GM23338 (cell line): ENCODE data around the gene FBLN2. TPM values are rescaled to one million over a fixed set of nuclear protein-coding genes. Genes with fewer than 3 reads are reported as not detected.

Experiments used
- ATAC-seq: fragments of 200-7000 bp; cut with Tn5 transposase; 3 replicates; pipeline ENCODE4 v1.9.1; 2020
- DNase-seq: peaks from one replicate; pipeline ENCODE4 v3.0.0-alpha.2; 2015; ENCODE audit warnings: low spot score
- H2AFZ ChIP-seq: fragments of 200-600 bp; sonication (generic); 2 replicates; pipeline ENCODE4 v1.8.0; 2016; ENCODE audit warnings: antibody characterized with exemption, mild to moderate bottlenecking, moderate library complexity
- H3F3A ChIP-seq: fragments of 200-600 bp; sonication (generic); replicated peaks from 2 replicates; pipeline ENCODE4 v1.8.0; 2017; ENCODE audit warnings: antibody characterized with exemption, mixed run types, low read depth
- H3K27ac ChIP-seq: fragments of 200-600 bp; sonication (generic); 2 replicates; pipeline ENCODE4 v1.6.1; 2016; ENCODE audit warnings: low read depth
- H3K27me3 ChIP-seq: fragments of 200-600 bp; sonication (generic); 2 replicates; pipeline ENCODE4 v1.8.0; 2016; ENCODE audit warnings: mild to moderate bottlenecking, mixed run types, moderate library complexity; ENCODE audit not compliant: insufficient read depth
- H3K36me3 ChIP-seq: fragments of 200-600 bp; sonication (generic); 2 replicates; pipeline ENCODE4 v1.8.0; 2016; ENCODE audit warnings: mild to moderate bottlenecking; ENCODE audit not compliant: insufficient read depth
- H3K4me1 ChIP-seq: fragments of 200-600 bp; sonication (generic); 2 replicates; pipeline ENCODE4 v1.8.0; 2016; ENCODE audit warnings: mild to moderate bottlenecking, moderate library complexity; ENCODE audit not compliant: insufficient read depth
- H3K4me2 ChIP-seq: fragments of 200-600 bp; sonication (generic); 2 replicates; pipeline ENCODE4 v1.7.1; 2017; ENCODE audit warnings: mixed run types
- H3K4me3 ChIP-seq: fragments of 200-600 bp; sonication (generic); 2 replicates; pipeline ENCODE4 v1.6.1; 2016; ENCODE audit warnings: mixed run types
- H3K79me2 ChIP-seq: fragments of 200-600 bp; sonication (generic); replicated peaks from 2 replicates; pipeline ENCODE4 v1.8.0; 2017; ENCODE audit warnings: mild to moderate bottlenecking; ENCODE audit not compliant: insufficient read depth
- H3K9me2 ChIP-seq: fragments of 200-600 bp; sonication (generic); 2 replicates; pipeline ENCODE4 v1.8.0; 2017; ENCODE audit not compliant: insufficient read depth
- H4K20me1 ChIP-seq: fragments of 200-600 bp; sonication (generic); replicated peaks from 2 replicates; pipeline ENCODE4 v1.8.0; 2017; ENCODE audit warnings: mild to moderate bottlenecking; ENCODE audit not compliant: insufficient read depth
- H3K27ac Mint-ChIP-seq: 2 replicates; pipeline ENCODE4 v1.8.0; 2020; ENCODE audit warnings: inconsistent platforms, mild to moderate bottlenecking, moderate library complexity, mixed read lengths
- H3K27me3 Mint-ChIP-seq: 3 replicates; pipeline ENCODE4 v1.8.0; 2022; ENCODE audit warnings: low read depth, mild to moderate bottlenecking, moderate library complexity, mixed read lengths, inconsistent platforms; ENCODE audit not compliant: insufficient read depth, poor library complexity
- H3K36me3 Mint-ChIP-seq: 3 replicates; pipeline ENCODE4 v1.8.0; 2021; ENCODE audit warnings: low read depth, mild to moderate bottlenecking, inconsistent platforms, moderate library complexity, mixed read lengths
- H3K4me1 Mint-ChIP-seq: 3 replicates; pipeline ENCODE4 v1.8.0; 2020; ENCODE audit warnings: mild to moderate bottlenecking, inconsistent platforms, mixed read lengths
- H3K4me3 Mint-ChIP-seq: 3 replicates; pipeline ENCODE4 v1.8.0; 2021; ENCODE audit warnings: moderate library complexity, mild to moderate bottlenecking, inconsistent platforms, mixed read lengths
- H3K9me3 Mint-ChIP-seq: 3 replicates; pipeline ENCODE4 v1.8.0; 2020; ENCODE audit warnings: moderate library complexity, mild to moderate bottlenecking, inconsistent platforms, mixed read lengths
- CREB1 ChIP-seq: fragments of 250-450 bp; sonication (Bioruptor Pico); IDR thresholded peaks from 2 replicates; pipeline ENCODE4 v1.5.0; 2020; ENCODE audit warnings: low read depth, mild to moderate bottlenecking, moderate library complexity
- EZH2 ChIP-seq: fragments of 200-600 bp; sonication (generic); IDR thresholded peaks from one replicate; pipeline ENCODE4 v1.8.0; 2017; ENCODE audit warnings: antibody characterized with exemption, mild to moderate bottlenecking, low read depth; ENCODE audit not compliant: unreplicated experiment
- STAT1 ChIP-seq: IDR thresholded peaks from one replicate; pipeline ENCODE4 v1.6.1; 2016; ENCODE audit warnings: antibody characterized with exemption; ENCODE audit not compliant: unreplicated experiment
- ZNF331 ChIP-seq: fragments of 250-450 bp; sonication (Bioruptor Pico); IDR thresholded peaks from 2 replicates; pipeline ENCODE4 v1.5.0; 2020; ENCODE audit warnings: low read depth, mild to moderate bottlenecking, moderate library complexity
- polyA plus RNA-seq: library from polyadenylated mRNA; unstranded; fragments of >200 nt; fragmentation: Nextera tagmentation; extraction: Ambion mirVana; gene quantifications from 2 replicates; pipeline ENCODE4 v1.2.1, GENCODE V29; 2016
- total RNA-seq: library from RNA; depleted of rRNA; stranded (reverse); fragments of >200 nt; shearing (Covaris generic); gene quantifications from 2 replicates; pipeline ENCODE4 v1.2.3, GENCODE V29; 2014
- TF ChIP-seq, protein P1 (sequence below), 2 experiments: fragments of 200-600 bp in 1 of 2; sonication (generic) in 1 of 2; conservative IDR thresholded peaks; 2 replicates each; pipeline versions ENCODE4 v1.5.1 to v1.6.1; 2016 to 2017; ENCODE audit warnings: antibody characterized with exemption in 2 of 2, low read depth in 2 of 2, mild to moderate bottlenecking in 2 of 2, moderate library complexity in 1 of 2
- TF ChIP-seq, protein P2 (sequence below): IDR thresholded peaks from 2 replicates; pipeline ENCODE4 v1.6.1; 2016; ENCODE audit warnings: antibody characterized with exemption
- TF ChIP-seq, protein P3 (sequence below): fragments of 250-450 bp; sonication (Bioruptor Pico); IDR thresholded peaks from 2 replicates; pipeline ENCODE4 v1.5.0; 2020; ENCODE audit warnings: mild to moderate bottlenecking, moderate library complexity

The FBLN2 gene
- total and polyA plus RNA-seq, 2 experiments from 2014 or later: 18.8 to 26.8 TPM

DNA sequence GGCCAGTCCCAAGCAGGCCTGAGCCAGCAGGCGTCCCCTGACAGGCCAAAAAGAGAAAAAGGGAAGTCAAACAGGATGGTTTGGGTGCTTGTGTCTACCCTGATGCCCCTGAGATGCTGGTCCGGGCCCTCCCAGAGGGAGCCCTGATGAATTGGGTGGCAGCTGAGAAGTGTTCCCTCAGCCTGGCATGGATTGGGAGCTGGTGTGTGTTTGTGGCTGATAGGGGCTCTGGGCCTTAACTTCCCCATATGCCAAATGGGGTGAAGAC is 1.4 kb downstream of the FBLN2 start:
- no peaks in the 10 kb centered on the region for H3K36me3 Mint-ChIP-seq
- DNase-seq: no peak
- peaks cover 5% of the 10 kb centered on the region; the same call in 1 of the 2 replicates for H3K4me1 ChIP-seq
- H3K4me3 ChIP-seq: no peak overlapping the region
- H2AFZ ChIP-seq: no peak overlapping the region
- peaks cover 13% of the 10 kb centered on the region for H3K27me3 ChIP-seq
- H3K4me2 ChIP-seq: no peak overlapping the region
- no peaks in the 10 kb centered on the region for H3K36me3 ChIP-seq
- no peaks in the 10 kb centered on the region for H3K9me3 Mint-ChIP-seq
- TF ChIP-seq EZH2: no peak
- TF ChIP-seq, protein P1, sequence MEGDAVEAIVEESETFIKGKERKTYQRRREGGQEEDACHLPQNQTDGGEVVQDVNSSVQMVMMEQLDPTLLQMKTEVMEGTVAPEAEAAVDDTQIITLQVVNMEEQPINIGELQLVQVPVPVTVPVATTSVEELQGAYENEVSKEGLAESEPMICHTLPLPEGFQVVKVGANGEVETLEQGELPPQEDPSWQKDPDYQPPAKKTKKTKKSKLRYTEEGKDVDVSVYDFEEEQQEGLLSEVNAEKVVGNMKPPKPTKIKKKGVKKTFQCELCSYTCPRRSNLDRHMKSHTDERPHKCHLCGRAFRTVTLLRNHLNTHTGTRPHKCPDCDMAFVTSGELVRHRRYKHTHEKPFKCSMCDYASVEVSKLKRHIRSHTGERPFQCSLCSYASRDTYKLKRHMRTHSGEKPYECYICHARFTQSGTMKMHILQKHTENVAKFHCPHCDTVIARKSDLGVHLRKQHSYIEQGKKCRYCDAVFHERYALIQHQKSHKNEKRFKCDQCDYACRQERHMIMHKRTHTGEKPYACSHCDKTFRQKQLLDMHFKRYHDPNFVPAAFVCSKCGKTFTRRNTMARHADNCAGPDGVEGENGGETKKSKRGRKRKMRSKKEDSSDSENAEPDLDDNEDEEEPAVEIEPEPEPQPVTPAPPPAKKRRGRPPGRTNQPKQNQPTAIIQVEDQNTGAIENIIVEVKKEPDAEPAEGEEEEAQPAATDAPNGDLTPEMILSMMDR (conservative IDR thresholded peaks at IDR 0.05; ENCODE audit: low read depth in 2 of 2): no peak
- no peak for TF ChIP-seq CREB1 (CRISPR knock-in tag)
- TF ChIP-seq ZNF331 (CRISPR knock-in tag): no peak
- TF ChIP-seq STAT1: no peak
- TF ChIP-seq, protein P2, sequence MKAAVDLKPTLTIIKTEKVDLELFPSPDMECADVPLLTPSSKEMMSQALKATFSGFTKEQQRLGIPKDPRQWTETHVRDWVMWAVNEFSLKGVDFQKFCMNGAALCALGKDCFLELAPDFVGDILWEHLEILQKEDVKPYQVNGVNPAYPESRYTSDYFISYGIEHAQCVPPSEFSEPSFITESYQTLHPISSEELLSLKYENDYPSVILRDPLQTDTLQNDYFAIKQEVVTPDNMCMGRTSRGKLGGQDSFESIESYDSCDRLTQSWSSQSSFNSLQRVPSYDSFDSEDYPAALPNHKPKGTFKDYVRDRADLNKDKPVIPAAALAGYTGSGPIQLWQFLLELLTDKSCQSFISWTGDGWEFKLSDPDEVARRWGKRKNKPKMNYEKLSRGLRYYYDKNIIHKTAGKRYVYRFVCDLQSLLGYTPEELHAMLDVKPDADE: no peak
- TF ChIP-seq, protein P3, sequence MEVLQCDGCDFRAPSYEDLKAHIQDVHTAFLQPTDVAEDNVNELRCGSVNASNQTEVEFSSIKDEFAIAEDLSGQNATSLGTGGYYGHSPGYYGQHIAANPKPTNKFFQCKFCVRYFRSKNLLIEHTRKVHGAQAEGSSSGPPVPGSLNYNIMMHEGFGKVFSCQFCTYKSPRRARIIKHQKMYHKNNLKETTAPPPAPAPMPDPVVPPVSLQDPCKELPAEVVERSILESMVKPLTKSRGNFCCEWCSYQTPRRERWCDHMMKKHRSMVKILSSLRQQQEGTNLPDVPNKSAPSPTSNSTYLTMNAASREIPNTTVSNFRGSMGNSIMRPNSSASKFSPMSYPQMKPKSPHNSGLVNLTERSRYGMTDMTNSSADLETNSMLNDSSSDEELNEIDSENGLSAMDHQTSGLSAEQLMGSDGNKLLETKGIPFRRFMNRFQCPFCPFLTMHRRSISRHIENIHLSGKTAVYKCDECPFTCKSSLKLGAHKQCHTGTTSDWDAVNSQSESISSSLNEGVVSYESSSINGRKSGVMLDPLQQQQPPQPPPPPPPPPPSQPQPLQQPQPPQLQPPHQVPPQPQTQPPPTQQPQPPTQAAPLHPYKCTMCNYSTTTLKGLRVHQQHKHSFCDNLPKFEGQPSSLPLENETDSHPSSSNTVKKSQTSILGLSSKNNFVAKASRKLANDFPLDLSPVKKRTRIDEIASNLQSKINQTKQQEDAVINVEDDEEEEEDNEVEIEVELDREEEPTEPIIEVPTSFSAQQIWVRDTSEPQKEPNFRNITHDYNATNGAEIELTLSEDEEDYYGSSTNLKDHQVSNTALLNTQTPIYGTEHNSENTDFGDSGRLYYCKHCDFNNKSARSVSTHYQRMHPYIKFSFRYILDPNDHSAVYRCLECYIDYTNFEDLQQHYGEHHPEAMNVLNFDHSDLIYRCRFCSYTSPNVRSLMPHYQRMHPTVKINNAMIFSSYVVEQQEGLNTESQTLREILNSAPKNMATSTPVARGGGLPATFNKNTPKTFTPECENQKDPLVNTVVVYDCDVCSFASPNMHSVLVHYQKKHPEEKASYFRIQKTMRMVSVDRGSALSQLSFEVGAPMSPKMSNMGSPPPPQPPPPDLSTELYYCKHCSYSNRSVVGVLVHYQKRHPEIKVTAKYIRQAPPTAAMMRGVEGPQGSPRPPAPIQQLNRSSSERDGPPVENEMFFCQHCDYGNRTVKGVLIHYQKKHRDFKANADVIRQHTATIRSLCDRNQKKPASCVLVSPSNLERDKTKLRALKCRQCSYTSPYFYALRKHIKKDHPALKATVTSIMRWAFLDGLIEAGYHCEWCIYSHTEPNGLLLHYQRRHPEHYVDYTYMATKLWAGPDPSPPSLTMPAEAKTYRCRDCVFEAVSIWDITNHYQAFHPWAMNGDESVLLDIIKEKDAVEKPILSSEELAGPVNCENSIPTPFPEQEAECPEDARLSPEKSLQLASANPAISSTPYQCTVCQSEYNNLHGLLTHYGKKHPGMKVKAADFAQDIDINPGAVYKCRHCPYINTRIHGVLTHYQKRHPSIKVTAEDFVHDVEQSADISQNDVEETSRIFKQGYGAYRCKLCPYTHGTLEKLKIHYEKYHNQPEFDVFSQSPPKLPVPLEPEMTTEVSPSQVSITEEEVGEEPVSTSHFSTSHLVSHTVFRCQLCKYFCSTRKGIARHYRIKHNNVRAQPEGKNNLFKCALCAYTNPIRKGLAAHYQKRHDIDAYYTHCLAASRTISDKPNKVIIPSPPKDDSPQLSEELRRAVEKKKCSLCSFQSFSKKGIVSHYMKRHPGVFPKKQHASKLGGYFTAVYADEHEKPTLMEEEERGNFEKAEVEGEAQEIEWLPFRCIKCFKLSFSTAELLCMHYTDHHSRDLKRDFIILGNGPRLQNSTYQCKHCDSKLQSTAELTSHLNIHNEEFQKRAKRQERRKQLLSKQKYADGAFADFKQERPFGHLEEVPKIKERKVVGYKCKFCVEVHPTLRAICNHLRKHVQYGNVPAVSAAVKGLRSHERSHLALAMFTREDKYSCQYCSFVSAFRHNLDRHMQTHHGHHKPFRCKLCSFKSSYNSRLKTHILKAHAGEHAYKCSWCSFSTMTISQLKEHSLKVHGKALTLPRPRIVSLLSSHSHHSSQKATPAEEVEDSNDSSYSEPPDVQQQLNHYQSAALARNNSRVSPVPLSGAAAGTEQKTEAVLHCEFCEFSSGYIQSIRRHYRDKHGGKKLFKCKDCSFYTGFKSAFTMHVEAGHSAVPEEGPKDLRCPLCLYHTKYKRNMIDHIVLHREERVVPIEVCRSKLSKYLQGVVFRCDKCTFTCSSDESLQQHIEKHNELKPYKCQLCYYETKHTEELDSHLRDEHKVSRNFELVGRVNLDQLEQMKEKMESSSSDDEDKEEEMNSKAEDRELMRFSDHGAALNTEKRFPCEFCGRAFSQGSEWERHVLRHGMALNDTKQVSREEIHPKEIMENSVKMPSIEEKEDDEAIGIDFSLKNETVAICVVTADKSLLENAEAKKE: no peak
- H3K9me2 ChIP-seq: no peaks in the 10 kb centered on the region
- no peaks in the 10 kb centered on the region for H4K20me1 ChIP-seq
- no peak overlapping the region for H3K27ac Mint-ChIP-seq
- H3K4me3 Mint-ChIP-seq: no peak overlapping the region
- peaks cover 25% of the 10 kb centered on the region for H3K27me3 Mint-ChIP-seq
- H3F3A ChIP-seq: no peaks in the 10 kb centered on the region
- H3K4me1 Mint-ChIP-seq: peaks cover 39% of the 10 kb centered on the region
- no peak overlapping the region for H3K27ac ChIP-seq
- no peaks in the 10 kb centered on the region for H3K79me2 ChIP-seq
- ATAC-seq: no peak
